GM12874 (cell line): ENCODE data around the gene ABCA3.
A peak's percentile ranks its signal among the peaks of the same experiment; 100 is the strongest.

Experiments
- TF ChIP-seq, protein P1 (sequence below): IDR thresholded peaks from 2 replicates; pipeline ENCODE4 v1.5.1; 2011; ENCODE audit warnings: low read depth, mild to moderate bottlenecking, control low read depth, low read length, moderate library complexity; ENCODE audit not compliant: insufficient read depth

Gene ABCA3

DNA sequence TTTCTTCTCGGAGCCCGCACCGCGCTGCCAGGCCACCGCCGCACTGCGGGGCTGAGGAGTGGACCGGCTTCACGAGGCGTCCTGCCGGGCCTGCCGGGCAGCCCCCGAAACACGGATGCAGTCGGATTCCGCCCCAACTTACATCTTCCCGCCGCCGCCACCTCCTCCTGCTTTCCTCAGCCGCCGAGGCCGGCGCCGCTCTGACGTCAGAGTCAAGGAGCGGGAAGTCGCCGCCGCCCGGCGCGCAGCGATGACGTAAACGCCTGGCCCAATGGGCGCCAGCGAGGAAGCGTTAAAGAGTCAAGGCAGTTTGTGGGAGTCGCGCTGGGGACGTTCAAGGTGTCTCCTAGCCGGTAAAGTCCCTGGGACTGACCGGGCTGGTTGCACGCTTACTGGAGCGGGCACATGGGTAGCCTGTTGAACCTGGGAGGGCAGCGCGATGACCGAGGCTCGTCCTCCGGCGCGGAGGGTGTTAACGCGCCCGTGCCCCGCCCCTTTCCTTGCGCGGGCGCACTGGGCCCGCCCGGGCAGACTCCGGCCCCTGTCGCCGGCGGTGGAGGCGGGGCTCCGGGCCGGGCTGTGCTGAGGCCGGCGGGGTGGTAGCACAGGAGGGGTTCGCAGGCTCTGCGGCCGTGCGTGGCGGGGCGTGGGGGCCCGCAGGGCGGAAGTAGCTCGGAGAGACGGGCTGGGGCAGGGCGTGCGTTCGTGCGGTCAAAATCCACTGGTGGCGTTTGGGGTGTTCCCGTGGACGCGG is 72.4 kb downstream of the ABCA3 start, which contains the start of gene RNPS1:
RNPS1 (minus strand) TSS at position 214 of the 754 bp plus-strand sequence. CDS start 3,483 bp downstream, outside the sequence.
- TF ChIP-seq, protein P1, sequence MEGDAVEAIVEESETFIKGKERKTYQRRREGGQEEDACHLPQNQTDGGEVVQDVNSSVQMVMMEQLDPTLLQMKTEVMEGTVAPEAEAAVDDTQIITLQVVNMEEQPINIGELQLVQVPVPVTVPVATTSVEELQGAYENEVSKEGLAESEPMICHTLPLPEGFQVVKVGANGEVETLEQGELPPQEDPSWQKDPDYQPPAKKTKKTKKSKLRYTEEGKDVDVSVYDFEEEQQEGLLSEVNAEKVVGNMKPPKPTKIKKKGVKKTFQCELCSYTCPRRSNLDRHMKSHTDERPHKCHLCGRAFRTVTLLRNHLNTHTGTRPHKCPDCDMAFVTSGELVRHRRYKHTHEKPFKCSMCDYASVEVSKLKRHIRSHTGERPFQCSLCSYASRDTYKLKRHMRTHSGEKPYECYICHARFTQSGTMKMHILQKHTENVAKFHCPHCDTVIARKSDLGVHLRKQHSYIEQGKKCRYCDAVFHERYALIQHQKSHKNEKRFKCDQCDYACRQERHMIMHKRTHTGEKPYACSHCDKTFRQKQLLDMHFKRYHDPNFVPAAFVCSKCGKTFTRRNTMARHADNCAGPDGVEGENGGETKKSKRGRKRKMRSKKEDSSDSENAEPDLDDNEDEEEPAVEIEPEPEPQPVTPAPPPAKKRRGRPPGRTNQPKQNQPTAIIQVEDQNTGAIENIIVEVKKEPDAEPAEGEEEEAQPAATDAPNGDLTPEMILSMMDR = no peak

GRCh38 chr16:2260250-2260649 is 80.3 kb downstream of the ABCA3 start:
- TF ChIP-seq, protein P1 = no peak

- TF ChIP-seq, protein P1 = no peak
These were observed 82.8 kb downstream of the ABCA3 start for GRCh38 chr16:2257726-2258125.

GRCh38 chr16:2256531-2257140 is 83.9 kb downstream of the ABCA3 start:
- TF ChIP-seq, protein P1 = no peak

- TF ChIP-seq, protein P1 = no peak
These were observed 87.2 kb downstream of the ABCA3 start for GRCh38 chr16:2253293-2253692.

- TF ChIP-seq, protein P1 = no peak
These were observed 87.8 kb downstream of the ABCA3 start for GRCh38 chr16:2252806-2253148.

DNA sequence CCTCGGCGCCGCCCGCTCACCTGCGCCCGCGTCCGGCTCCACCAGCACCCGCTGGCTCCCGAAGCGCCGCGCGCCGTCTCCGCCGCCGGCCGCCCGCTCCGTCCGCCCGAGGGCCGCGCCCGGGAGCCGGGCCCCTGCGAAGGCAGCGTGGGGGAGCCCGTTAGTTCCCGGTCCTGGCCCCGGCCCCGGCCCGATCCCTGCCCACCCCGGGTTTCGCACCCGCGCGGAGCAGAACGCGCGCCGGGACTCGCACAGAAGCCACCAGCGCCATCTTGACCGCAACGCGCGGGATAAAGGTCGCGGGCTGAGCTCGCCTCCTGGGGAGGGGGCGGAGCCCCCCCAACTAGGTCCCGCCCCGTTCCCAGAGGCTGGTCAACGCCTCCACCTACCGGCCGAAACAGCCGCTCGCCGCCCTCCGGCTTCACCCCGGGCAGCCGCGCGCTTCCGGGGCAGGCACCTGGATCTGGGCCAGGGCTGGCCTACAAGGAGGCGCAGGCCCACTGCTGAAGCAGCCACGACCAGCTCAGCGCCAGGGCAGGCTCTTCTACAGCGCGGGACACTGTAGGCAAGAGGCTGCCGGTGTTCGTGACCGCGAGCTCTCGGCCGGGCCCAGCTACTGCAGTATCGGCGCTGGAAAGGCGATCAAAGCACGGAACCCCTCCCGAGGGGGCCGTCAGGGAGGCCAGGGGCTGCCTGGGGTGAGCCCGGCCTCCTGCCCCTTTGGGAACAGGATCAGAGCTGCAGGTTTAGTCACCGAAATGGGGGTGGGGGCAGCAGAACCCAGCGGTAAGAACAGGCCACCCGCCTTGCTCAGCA is 89.0 kb downstream of the ABCA3 start, which contains the start of gene ECI1:
ECI1 (minus strand) TSS at position 292 of the 816 bp plus-strand sequence; CDS start at position 271, 21 bp downstream.
- TF ChIP-seq, protein P1 = peak; percentile 68
